Ishikawa (cell line): ENCODE measurements around the gene HSF4.

Experiments used
- CREB1 ChIP-seq: IDR thresholded peaks from 2 replicates; pipeline ENCODE4 v1.6.1; 2012; ENCODE audit warnings: low read depth
- EP300 ChIP-seq: IDR thresholded peaks from 2 replicates; pipeline ENCODE4 v1.6.1; 2012; ENCODE audit warnings: borderline replicate concordance
- RAD21 ChIP-seq: IDR thresholded peaks from 2 replicates; pipeline ENCODE4 v1.6.1; 2012; ENCODE audit warnings: low read depth

- TF ChIP-seq EP300: no peak
- TF ChIP-seq RAD21: no peak
- TF ChIP-seq CREB1: no peak
Observed at GRCh38 chr16:67150833-67151396, 13.6 kb upstream of the HSF4 start, which contains the start of gene B3GNT9.
